HUES64 (cell line): ENCODE measurements around the gene DACH2. TPM values are rescaled to one million over a fixed set of nuclear protein-coding genes. Genes with fewer than 3 reads are reported as not detected.

Experiments
- H3K27ac ChIP-seq: 2 replicates; pipeline ENCODE4 v1.7.0; 2013; ENCODE audit warnings: low read depth, low read length, inconsistent platforms
- H3K27me3 ChIP-seq: 2 replicates; pipeline ENCODE4 v1.6.1; 2013; ENCODE audit warnings: mild to moderate bottlenecking, low read length; ENCODE audit not compliant: insufficient read depth
- H3K36me3 ChIP-seq: 2 replicates; pipeline ENCODE4 v1.6.1; 2013; ENCODE audit warnings: mild to moderate bottlenecking, low read length; ENCODE audit not compliant: insufficient read depth
- H3K4me1 ChIP-seq: 2 replicates; pipeline ENCODE4 v1.6.1; 2013; ENCODE audit warnings: mild to moderate bottlenecking, low read length, moderate library complexity; ENCODE audit not compliant: insufficient read depth
- H3K4me3 ChIP-seq: 2 replicates; pipeline ENCODE4 v1.5.1; 2013; ENCODE audit warnings: mild to moderate bottlenecking, low read length, moderate library complexity
- H3K9ac ChIP-seq: 2 replicates; pipeline ENCODE4 v1.6.1; 2013; ENCODE audit warnings: mild to moderate bottlenecking, low read depth, low read length
- H3K9me3 ChIP-seq: 2 replicates; pipeline ENCODE4 v1.6.1; 2013; ENCODE audit warnings: low read depth, low read length; ENCODE audit not compliant: insufficient read depth
- WGBS: fragments of 150-250, 120-280 bp; methylation state at CpG from one replicate; pipeline ENCODE4 v1.1.7; 2013; ENCODE audit warnings: missing lambda C conversion rate; 5-methylcytosine and 5-hydroxymethylcytosine counted together
- polyA plus RNA-seq, 2 experiments: library from polyadenylated mRNA; stranded (reverse); fragments of 50-300 nt; gene quantifications; one replicate each; pipeline ENCODE4 v1.2.3, GENCODE V29; 2013

The DACH2 gene
- 1.4 TPM for polyA plus RNA-seq (2013, experiment 1 of 2)
- 1.3 TPM for polyA plus RNA-seq (2013, experiment 2 of 2)

- H3K36me3 ChIP-seq: no peaks in the 10 kb centered on the region
- H3K9me3 ChIP-seq: no peaks in the 10 kb centered on the region
- WGBS: under 1% methylated on average over 34 of the region's 34 CpGs
- H3K4me1 ChIP-seq: 0 out of 2 replicates have a peak, but pooled peaks cover 3% of the 10 kb centered on the region
- H3K27ac ChIP-seq: no peak within 1 kb of the TSS
- H3K4me3 ChIP-seq: peak within 1 kb of the TSS; percentile 87
- peaks cover 42% of the 10 kb centered on the region for H3K27me3 ChIP-seq
- no peak within 1 kb of the TSS for H3K9ac ChIP-seq
Measured at GRCh38 chrX:86148024-86148511, at the start of gene DACH2. DACH2 (plus strand) TSS chrX:86148451.

GRCh38 chrX:86102341-86102740 lies 45.9 kb upstream of the DACH2 start:
- H3K4me1 ChIP-seq: no peaks in the 10 kb centered on the region
- no peak overlapping the region for H3K27ac ChIP-seq
- H3K36me3 ChIP-seq: no peaks in the 10 kb centered on the region
- no peak overlapping the region for H3K9ac ChIP-seq
- no peaks in the 10 kb centered on the region for H3K27me3 ChIP-seq
- no peak overlapping the region for H3K4me3 ChIP-seq
- WGBS: 82% methylated on average over 2 of the region's 2 CpGs
- 0 out of 2 replicates have a peak, but pooled peaks cover 3% of the 10 kb centered on the region for H3K9me3 ChIP-seq

- no peaks in the 10 kb centered on the region for H3K27me3 ChIP-seq
- WGBS: 82% methylated on average over 1 of the region's 1 CpG
Measured at GRCh38 chrX:86103061-86103460, 45.2 kb upstream of the DACH2 start.

GRCh38 chrX:86104526-86104925 lies 43.7 kb upstream of the DACH2 start:
- Histone ChIP-seq H3K9me3 (0 out of 2 replicates have a peak, but pooled peaks cover 3% of the 10 kb centered on the region), H3K27me3 (no peaks in the 10 kb centered on the region), H3K4me3 (no peak overlapping the region), H3K4me1 (no peaks in the 10 kb centered on the region), H3K36me3 (no peaks in the 10 kb centered on the region), H3K9ac (no peak overlapping the region), H3K27ac (no peak overlapping the region)
- WGBS: no CpG with 5 or more reads among the region's 1 CpG

More at GRCh38 chrX:86103061-86103460, 45.2 kb upstream of the DACH2 start:
- H3K4me1 ChIP-seq: no peaks in the 10 kb centered on the region
- H3K4me3 ChIP-seq: no peak overlapping the region
- H3K9ac ChIP-seq: no peak overlapping the region
- H3K36me3 ChIP-seq: no peaks in the 10 kb centered on the region
- no peak overlapping the region for H3K27ac ChIP-seq
- H3K9me3 ChIP-seq: 0 out of 2 replicates have a peak, but pooled peaks cover 3% of the 10 kb centered on the region

- H3K27ac ChIP-seq: no peak overlapping the region
- 0 out of 2 replicates have a peak, but pooled peaks cover 2% of the 10 kb centered on the region for H3K9me3 ChIP-seq
- H3K36me3 ChIP-seq: no peaks in the 10 kb centered on the region
- no peak overlapping the region for H3K9ac ChIP-seq
- no peaks in the 10 kb centered on the region for H3K27me3 ChIP-seq
- H3K4me3 ChIP-seq: no peak overlapping the region
- 100% methylated on average over 1 of the region's 1 CpG for WGBS
- no peaks in the 10 kb centered on the region for H3K4me1 ChIP-seq
Measured at GRCh38 chrX:86121916-86122315, 26.3 kb upstream of the DACH2 start.

GRCh38 chrX:86133761-86134160 lies 14.5 kb upstream of the DACH2 start:
- H3K4me3 ChIP-seq: no peak overlapping the region
- H3K4me1 ChIP-seq: no peaks in the 10 kb centered on the region
- no peak overlapping the region for H3K27ac ChIP-seq
- no peaks in the 10 kb centered on the region for H3K36me3 ChIP-seq
- H3K9me3 ChIP-seq: no peaks in the 10 kb centered on the region
- H3K27me3 ChIP-seq: no peaks in the 10 kb centered on the region
- 45% methylated on average over 3 of the region's 3 CpGs for WGBS
- H3K9ac ChIP-seq: no peak overlapping the region

- no peak overlapping the region for H3K9ac ChIP-seq
- H3K4me1 ChIP-seq: no peaks in the 10 kb centered on the region
- H3K9me3 ChIP-seq: no peaks in the 10 kb centered on the region
- no peak overlapping the region for H3K4me3 ChIP-seq
- H3K27me3 ChIP-seq: no peaks in the 10 kb centered on the region
- WGBS: 94% methylated on average over 1 of the region's 3 CpGs
- no peaks in the 10 kb centered on the region for H3K36me3 ChIP-seq
- H3K27ac ChIP-seq: no peak overlapping the region
Measured at GRCh38 chrX:86137071-86137470, 11.2 kb upstream of the DACH2 start.

- Histone ChIP-seq H3K27ac (no peak overlapping the region), H3K9me3 (no peaks in the 10 kb centered on the region), H3K27me3 (peaks cover 4% of the 10 kb centered on the region; the same call in 1 of the 2 replicates), H3K4me3 (no peak overlapping the region), H3K36me3 (no peaks in the 10 kb centered on the region), H3K4me1 (0 out of 2 replicates have a peak, but pooled peaks cover 3% of the 10 kb centered on the region), H3K9ac (no peak overlapping the region)
- no CpG with 5 or more reads among the region's 1 CpG for WGBS
Measured at GRCh38 chrX:86141786-86142185, 6.5 kb upstream of the DACH2 start.

GRCh38 chrX:86146102-86146501 lies 2.1 kb upstream of the DACH2 start:
- H3K27me3 ChIP-seq: peaks cover 42% of the 10 kb centered on the region
- no peak overlapping the region for H3K27ac ChIP-seq
- H3K9ac ChIP-seq: no peak overlapping the region
- H3K9me3 ChIP-seq: no peaks in the 10 kb centered on the region
- no peaks in the 10 kb centered on the region for H3K36me3 ChIP-seq
- 0 out of 2 replicates have a peak, but pooled peaks cover 3% of the 10 kb centered on the region for H3K4me1 ChIP-seq
- H3K4me3 ChIP-seq: no peak overlapping the region
- WGBS: 98% methylated on average over 4 of the region's 4 CpGs

- Histone ChIP-seq H3K36me3 (no peaks in the 10 kb centered on the region), H3K4me1 (0 out of 2 replicates have a peak, but pooled peaks cover 3% of the 10 kb centered on the region), H3K4me3 (peak overlapping the region; percentile 67), H3K27ac (no peak overlapping the region), H3K9ac (no peak overlapping the region), H3K27me3 (peaks cover 42% of the 10 kb centered on the region), H3K9me3 (no peaks in the 10 kb centered on the region)
- WGBS: under 1% methylated on average over 23 of the region's 23 CpGs
Measured at GRCh38 chrX:86148594-86148993, 343 bp downstream of the DACH2 start.

GRCh38 chrX:86149119-86149518 lies 868 bp downstream of the DACH2 start:
- H3K36me3 ChIP-seq: no peaks in the 10 kb centered on the region
- H3K9ac ChIP-seq: no peak overlapping the region
- 8% methylated on average over 11 of the region's 11 CpGs for WGBS
- no peaks in the 10 kb centered on the region for H3K4me1 ChIP-seq
- H3K27me3 ChIP-seq: peaks cover 42% of the 10 kb centered on the region
- no peak overlapping the region for H3K27ac ChIP-seq
- H3K4me3 ChIP-seq: peak overlapping the region; percentile 67
- no peaks in the 10 kb centered on the region for H3K9me3 ChIP-seq

- Histone ChIP-seq H3K36me3 (no peaks in the 10 kb centered on the region), H3K27me3 (peaks cover 16% of the 10 kb centered on the region), H3K9me3 (no peaks in the 10 kb centered on the region), H3K27ac (no peak overlapping the region), H3K4me3 (no peak overlapping the region), H3K4me1 (no peaks in the 10 kb centered on the region), H3K9ac (no peak overlapping the region)
- WGBS: 87% methylated on average over 3 of the region's 3 CpGs
Measured at GRCh38 chrX:86154553-86154952, 6.3 kb downstream of the DACH2 start.
